HG03064 (cell line): ENCODE results near the gene CD74.

Experiments used
- ATAC-seq: cut with Tn5 transposase; IDR thresholded peaks from one replicate; pipeline ENCODE4 v1.9.1; 2021; ENCODE audit warnings: low read depth; ENCODE audit not compliant: unreplicated experiment

Gene CD74

DNA sequence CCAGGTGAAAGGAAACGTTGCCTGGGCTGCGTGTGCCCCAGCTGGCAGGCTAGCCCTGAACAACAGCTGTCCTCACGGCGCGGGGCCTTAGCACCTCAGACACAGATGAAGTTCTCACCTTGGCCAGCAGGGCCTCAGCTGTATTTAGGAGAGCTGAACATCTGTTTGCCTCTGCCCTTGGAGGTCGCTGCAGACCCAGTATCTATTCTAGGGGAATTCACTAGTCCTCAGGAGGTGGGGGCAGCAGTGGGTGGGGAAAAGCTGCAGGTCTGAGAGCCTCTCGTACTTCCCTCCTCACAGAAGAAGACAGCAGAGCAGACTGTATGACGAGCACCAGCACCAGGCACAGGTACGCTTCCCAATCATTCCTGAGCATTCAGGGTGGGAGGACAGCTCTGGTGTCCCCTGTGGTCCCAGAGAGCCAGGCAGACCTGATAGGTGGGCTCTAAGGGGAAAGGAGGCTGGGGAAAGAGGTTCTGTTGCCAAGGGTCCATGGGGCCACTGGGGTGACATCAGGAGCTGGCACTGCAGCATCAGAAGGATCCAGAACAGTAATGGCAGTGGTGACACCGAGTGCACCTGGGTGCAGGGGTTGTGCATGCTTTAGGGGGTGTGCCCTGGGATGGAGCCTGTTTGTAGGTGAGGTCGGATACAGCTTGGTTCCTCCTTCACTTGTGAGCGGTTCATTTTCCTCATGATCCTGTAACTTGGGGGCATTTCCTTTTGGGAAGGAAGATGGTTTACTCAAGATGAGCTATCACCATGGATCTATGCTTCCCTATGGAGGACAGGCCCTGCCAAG is 13.8 kb downstream of the CD74 start:
- ATAC-seq = no peak

DNA sequence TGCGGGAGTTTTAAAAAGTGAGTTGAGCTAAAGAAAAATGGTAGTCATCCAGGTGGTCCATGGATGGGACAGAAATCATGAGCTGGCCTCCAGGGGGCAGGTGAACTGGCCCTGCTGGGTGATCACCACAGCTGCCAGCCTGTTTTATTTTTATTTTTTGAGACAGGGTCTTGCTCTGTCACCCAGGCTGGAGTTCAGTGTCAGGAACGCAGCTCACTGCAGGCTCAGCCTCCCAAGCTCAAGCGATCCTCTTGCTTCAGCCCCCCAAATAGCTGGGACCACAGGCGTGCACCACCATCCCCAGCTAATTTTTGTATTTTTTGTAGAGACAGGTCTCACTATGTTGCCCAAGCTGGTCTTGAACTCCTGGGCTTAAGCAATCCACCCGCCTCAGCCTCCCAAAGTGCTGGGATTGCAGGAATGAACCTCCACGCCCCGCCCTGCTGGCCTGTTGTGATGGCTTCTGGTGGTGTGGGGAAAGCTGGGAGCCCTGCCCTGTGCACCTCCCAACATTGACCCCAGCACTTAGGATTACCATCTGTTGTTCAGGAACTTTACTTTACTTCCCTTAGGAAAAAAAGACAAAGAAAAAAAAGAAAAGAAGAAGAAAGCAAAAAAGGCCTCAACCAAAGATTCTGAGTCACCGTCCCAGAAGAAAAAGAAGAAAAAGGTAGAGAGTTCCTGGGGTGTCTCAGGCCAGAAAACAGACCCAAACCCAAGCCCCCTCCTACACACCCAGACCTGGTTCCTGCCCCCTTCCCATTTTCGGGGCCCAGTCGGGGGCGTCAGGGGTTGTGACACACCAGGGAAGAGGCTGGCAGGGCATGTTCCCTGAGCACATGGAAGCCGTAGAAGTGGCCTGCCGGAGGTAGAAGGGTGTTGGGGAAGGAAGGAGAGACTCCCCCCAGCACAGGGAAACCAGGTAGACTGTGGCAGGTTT is 14.7 kb downstream of the CD74 start:
- no peak for ATAC-seq

- ATAC-seq = no peak
Measured at GRCh38 chr5:150397146-150397781, 15.4 kb downstream of the CD74 start.

GRCh38 chr5:150396267-150396666 is 16.4 kb downstream of the CD74 start:
- ATAC-seq = no peak

DNA sequence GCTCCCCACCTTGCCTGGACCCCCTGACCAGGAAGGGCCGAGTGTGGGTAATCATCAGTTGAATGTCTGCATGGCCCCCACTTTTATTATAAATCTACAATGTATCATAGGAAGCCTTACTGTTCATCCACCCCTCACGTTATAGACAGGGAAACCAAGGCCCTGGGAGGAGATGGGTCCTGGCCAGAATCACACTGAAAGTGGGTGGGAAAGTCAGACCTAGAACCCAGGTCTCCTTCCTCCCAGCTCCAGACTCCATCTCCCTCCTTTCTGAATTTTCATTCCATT is 17.1 kb downstream of the CD74 start:
- ATAC-seq = no peak

DNA sequence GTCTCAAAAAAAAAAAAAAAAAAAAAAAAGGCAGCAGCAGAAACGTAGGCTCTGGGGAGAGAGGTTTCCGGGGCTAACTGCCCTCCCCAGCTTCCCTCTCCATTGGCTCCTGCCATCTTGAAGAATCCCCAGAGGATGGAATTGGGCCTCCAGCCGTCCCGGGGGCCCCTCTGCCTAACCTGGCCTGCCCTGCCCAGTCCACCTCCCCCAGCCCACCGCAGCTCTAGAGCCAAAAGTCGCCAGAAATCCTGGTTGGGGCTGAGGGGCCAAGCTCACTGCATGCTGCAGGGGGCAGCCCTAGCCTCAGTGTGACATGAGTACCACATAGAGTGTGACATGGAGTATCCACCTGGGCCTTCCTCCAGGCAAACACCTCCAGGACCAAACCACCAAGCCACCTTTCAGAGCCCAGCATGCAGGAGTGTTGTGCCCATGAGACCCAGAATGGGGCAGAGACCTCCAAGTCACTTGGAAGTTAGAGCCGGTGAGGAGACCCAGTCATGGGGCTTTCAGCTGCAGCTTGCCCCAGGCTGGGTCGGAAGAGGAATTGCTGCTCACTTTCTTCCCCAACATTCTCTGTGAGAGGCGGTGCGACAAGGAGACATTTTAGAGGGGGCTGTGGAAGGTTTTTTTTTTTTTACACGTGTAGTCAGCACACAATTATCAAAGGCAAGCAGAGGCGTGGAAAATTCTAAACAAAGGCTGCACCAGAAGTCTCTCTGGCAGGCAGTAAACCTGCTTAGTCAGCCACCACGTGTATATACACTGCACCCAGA is 17.6 kb downstream of the CD74 start:
- ATAC-seq = no peak

DNA sequence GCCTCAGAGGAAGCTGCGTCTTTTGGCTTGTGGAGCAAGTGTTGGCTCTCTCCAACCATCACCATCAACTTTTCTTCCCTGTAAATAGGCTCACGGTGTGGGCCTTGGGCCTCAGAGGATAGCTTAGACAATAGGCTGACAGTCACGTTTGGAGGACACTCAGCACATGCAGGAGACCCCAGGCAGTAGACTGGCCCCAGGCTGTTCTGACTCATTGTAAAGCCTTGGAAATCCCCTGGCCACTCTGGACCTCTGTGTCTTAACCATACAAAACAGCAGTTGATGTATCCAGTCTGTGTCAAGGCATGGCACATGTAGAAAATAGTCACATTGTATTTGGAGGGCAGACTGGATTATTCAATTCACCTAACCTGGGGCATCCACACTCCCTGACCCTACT is 18.6 kb downstream of the CD74 start:
- no peak for ATAC-seq

DNA sequence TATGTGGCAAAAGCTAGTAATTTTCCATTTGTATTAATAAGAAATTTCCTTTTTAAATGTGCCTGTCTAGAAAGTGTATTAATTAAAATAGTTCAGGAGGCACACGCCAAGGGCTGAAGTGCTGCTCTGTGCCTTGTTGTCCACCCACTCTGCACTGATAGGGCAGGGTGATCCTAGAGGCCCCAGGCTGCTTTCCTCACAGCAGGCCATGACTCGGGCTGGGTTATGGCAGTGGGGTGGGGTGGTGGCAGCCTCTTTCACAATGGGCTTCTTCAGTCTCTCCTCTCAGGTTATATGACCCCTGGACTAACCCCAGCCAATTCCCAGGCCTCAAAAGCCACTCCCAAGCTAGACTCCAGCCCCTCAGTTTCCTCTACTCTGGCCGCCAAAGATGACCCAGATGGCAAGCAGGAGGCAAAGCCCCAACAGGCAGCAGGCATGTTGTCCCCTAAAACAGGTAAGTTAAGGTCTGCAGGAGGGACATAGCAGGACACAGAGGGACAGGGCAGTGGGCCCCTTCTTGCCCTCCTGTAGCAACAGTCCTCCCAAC is 19.5 kb downstream of the CD74 start:
- no peak for ATAC-seq

- ATAC-seq = no peak
Measured at GRCh38 chr5:150392680-150393079, 20.0 kb downstream of the CD74 start.

DNA sequence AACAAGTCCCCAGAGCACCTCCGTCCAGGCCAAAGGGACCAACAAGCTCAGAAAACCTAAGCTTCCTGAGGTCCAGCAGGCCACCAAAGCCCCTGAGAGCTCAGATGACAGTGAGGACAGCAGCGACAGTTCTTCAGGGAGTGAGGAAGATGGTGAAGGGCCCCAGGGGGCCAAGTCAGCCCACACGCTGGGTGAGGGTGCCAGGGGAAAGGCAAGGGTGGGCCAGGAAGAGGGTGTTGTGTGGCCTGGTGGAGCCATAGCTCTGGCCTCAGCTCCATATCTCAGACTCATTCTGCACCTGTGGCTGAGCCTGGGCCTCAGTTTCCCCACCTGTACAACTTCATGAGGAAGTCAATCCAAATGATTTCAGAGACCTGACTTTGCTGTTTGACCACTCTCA is 20.7 kb downstream of the CD74 start:
- no peak for ATAC-seq

DNA sequence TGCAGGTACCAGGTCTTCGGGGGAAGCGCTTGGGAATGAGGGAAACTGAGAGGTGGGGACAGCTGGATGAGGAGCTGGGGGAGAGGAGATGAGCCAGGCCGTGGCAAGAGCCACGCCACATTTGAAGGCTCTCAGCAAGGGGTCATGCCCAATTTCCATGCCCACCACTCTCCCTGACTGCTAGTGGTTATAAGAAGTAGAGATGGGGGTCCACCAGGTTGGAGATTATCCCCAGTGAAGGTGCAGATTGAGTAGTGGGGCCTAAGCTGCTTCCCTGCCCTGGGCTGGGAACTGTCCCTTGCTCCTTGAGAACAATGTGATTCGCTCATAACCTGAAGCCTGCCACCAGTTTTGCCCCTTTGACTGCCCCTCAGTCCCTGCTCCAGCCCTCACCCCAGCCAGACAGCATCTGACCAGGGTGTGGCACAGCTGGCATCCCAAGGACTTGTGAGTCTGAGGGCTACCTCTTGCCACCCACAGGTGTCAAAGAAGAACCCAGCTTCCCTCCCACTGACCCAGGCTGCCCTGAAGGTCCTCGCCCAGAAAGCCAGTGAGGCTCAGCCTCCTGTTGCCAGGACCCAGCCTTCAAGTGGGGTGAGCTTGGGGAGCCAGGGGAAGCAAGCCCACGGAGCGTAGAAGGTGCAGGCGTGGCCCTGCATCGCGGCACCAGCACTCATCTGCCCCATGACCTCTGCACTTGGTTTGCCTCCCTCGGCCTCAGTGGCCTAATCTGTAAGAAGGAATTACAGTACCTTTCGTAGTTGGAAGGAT is 21.5 kb downstream of the CD74 start:
- no peak for ATAC-seq

- no peak for ATAC-seq
Measured at GRCh38 chr5:150389531-150390266, 23.0 kb downstream of the CD74 start.

DNA sequence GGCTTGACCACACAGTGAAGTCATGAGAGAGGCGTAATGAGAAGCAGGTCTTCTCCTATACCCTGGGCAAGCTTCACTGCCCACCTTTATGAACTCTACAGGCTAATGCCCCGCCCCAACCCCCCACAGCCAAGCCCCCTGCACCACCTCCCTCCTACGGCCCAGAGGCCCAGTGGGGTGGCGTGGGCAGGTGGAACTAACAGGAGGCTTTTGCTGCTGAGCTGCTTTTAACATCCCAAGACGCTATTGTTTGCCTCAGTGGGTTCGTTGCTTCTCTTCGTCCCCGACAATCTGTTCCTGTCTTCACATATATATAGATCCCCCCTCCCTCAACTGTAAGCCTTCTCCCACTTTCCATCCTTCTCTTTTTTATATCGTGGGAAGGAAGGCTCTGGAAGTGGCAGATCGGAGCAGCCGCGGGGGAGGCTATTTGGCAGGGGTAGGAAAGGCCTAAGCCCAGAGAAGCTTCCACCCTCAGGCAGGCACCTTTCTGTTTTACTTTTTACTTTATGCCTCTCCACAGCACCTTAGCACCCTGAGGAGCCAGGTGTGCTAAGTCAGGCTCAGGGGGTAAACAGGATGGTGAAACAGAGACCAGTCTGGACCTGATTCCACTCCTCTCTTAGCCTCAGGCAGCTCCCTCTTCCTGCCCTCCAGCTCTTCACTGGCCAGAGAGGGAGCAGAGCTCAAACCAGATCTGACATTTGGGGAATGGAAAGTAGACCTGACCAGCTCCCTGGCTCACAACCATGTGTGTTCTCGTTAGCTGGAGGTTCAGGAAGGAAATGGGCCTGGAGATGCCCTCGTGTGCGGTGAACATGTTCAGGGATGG is 26.5 kb downstream of the CD74 start:
- no peak for ATAC-seq

DNA sequence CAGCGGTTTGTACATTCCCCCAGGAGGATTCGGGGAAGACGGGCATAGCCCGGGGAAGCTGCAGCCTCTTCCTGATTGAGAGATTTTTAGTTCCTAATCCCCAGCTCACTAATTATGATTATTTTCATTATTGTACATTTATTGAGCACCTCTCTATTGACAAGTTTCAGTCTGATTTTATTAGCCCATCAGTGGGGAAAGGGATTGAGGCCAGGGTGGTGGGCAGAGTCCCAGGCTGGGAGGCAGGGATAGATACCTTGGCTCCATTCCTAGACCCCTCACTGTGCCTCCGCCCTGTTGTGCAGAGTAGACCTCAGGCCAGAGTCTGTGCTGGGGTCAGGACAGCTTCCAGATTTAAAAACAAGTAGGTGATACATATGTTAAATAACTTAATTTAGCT is 28.0 kb downstream of the CD74 start:
- ATAC-seq = no peak

- ATAC-seq = no peak
Measured at GRCh38 chr5:150377964-150378694, 34.6 kb downstream of the CD74 start.

DNA sequence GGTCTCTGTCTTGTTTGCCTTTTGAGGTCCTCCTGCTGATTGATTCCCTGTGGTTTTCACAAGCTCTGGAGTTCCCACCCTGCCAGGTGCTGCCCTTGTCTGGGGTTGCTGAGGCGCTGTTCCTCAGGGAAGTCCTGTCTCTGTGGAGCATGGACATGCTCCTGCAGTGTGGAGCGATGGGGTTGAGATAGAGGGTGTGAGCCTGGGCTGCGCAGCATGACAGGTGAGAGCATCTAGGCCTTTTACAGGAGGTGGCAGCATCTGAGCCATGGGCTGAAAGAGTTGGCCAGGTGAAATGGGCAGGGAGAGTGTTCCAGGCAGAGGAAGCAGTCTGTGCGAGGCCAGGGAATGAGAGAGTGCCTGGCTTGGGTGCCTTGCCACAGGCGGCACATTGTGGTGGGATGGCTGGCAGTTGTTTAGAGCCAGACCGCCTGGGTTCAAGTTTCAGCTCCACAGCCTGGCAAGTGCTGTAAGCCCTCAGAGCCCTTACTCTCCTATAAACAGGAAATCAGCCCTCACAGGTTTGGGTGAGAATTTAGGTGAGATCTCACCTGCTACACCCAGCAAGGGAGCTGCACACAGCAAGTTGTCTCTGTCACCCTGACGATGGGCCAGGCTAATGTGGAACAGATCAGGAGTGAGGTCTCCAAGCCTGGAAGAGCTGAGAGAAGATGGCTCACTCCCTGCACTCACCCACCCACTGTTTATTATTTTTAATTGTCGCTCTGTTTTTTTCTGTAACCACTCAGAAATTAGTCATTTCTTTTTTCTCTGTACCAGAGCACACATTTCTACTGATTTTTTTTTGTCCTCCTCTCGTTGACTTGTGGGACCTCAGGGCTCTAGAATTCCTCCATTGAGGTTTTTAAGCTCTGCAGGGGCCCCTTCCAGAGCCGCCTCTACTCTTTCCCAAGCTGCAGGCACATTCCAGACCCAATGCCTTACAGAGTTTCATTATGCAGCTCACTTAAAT is 35.6 kb downstream of the CD74 start:
- ATAC-seq = no peak
